ENCODE measurements around the gene MCF2L. TPM values are rescaled to one million over a fixed set of nuclear protein-coding genes. Genes with fewer than 3 reads are reported as not detected.

Gene MCF2L
- total RNA-seq, 1 experiment from 2014 or later, result 22.1 TPM

DNA sequence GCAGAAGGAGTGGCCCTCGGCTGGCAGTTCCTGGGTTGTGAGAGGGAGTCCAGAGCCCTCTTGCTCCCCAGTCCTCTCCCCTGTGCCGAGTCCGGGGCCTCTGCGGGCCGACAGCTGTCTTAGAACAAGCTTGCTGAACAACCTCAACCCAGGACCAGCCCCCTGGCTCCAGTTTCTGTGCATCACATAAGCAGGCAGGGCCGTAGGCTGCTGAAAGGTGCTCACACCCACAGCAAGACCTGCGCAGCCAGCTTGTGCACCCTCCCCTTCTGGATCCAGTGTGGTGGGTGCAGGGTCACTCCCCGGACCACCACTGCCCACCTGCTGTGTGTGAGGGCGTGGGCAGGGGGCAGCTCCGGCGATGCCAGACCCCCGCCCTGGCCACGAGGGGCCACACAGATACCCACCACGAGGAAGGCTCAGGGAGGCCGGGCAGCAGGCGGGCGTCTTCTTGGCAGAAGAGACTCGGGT is 111.4 kb downstream of the MCF2L start:
- H3K27me3 ChIP-seq (replicated peaks; ENCODE audit: control insufficient read depth, insufficient read depth, low read length), result no peaks in the 10 kb centered on the region
- BruUV-seq (replicated peaks), result no TSS peak
- Mint-ChIP-seq H3K27ac (ENCODE audit: unreplicated experiment) (no peak overlapping the region), H3K4me3 (ENCODE audit: unreplicated experiment) (no peak overlapping the region), H3K36me3 (ENCODE audit: insufficient read depth, unreplicated experiment) (no peaks in the 10 kb centered on the region), H3K4me1 (ENCODE audit: low read depth, unreplicated experiment) (no peaks in the 10 kb centered on the region), H3K27me3 (ENCODE audit: insufficient read depth, unreplicated experiment) (no peaks in the 10 kb centered on the region), H3K9me3 (ENCODE audit: unreplicated experiment) (no peaks in the 10 kb centered on the region)
- no peaks in the 10 kb centered on the region; the same call in 1 of the 2 replicates for H3K36me3 ChIP-seq (ENCODE audit: control insufficient read depth, insufficient read depth, low read length)
- H3K4me1 ChIP-seq, result 0 out of 2 replicates have a peak, but pooled peaks cover 8% of the 10 kb centered on the region
- intact Hi-C loops (cut with micrococcal nuclease; ENCODE audit: unreplicated experiment), result no loop called here
- H3K4me3 ChIP-seq (ENCODE audit: low read depth, low read length), result no peak overlapping the region
- CTCF ChIA-PET, result no interaction called here
- no peaks in the 10 kb centered on the region for H3K9me3 ChIP-seq
- no peak for DNase-seq
- no peak for TF ChIP-seq CTCF (IDR thresholded peaks at IDR 0.05; ENCODE audit: insufficient read depth in 1 of 2, low read depth in 1 of 2, low read length in 1 of 2, severe bottlenecking in 1 of 2, unreplicated experiment in 1 of 2)
- POLR2A ChIA-PET, result no interaction called here

DNA sequence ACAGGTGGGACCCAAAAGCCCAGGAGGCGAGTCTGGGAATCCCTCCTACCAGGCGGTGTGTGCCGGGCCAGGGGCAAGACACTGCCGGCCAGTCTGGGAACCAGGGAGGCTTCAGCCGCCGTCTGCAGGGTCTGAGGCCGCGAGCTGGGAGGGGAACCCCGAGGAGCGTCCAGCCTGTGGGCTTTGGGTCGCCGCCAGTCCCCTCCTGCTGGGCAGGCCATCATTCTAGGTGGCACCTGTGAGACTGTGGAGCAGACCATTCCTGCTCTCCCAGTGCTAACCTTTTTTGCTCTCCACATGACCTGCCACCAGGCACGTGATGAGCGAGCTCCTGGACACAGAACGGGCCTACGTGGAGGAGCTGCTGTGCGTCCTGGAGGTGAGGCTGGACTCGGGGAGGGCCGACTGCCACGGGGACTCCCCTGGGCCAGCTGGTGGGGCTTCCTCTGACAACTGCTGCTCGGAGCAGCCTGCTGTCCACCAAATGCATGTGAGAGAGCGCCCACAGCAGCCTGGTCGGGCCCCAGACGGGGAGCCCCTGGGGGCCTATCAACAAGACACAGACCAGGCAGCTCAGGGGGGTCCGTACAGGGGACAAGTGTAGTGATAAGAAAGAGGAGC is 112.0 kb downstream of the MCF2L start:
- H3K27ac Mint-ChIP-seq (ENCODE audit: unreplicated experiment), result no peak overlapping the region
- no peak for DNase-seq
- H3K9me3 Mint-ChIP-seq (ENCODE audit: unreplicated experiment), result no peaks in the 10 kb centered on the region
- 0 out of 2 replicates have a peak, but pooled peaks cover 8% of the 10 kb centered on the region for H3K4me1 ChIP-seq
- H3K27me3 Mint-ChIP-seq (ENCODE audit: insufficient read depth, unreplicated experiment), result no peaks in the 10 kb centered on the region
- H3K4me3 ChIP-seq (ENCODE audit: low read depth, low read length), result no peak overlapping the region
- H3K4me1 Mint-ChIP-seq (ENCODE audit: low read depth, unreplicated experiment), result no peaks in the 10 kb centered on the region
- no peaks in the 10 kb centered on the region; the same call in 1 of the 2 replicates for H3K36me3 ChIP-seq (ENCODE audit: control insufficient read depth, insufficient read depth, low read length)
- intact Hi-C loops (cut with micrococcal nuclease; ENCODE audit: unreplicated experiment), result no loop called here
- no TSS peak for BruUV-seq (replicated peaks)
- POLR2A ChIA-PET, result no interaction called here
- CTCF ChIA-PET, result no interaction called here
- no peaks in the 10 kb centered on the region for H3K9me3 ChIP-seq
- no peaks in the 10 kb centered on the region for H3K36me3 Mint-ChIP-seq (ENCODE audit: insufficient read depth, unreplicated experiment)
- H3K4me3 Mint-ChIP-seq (ENCODE audit: unreplicated experiment), result no peak overlapping the region
- no peak for TF ChIP-seq CTCF (IDR thresholded peaks at IDR 0.05; ENCODE audit: insufficient read depth in 1 of 2, low read depth in 1 of 2, low read length in 1 of 2, severe bottlenecking in 1 of 2, unreplicated experiment in 1 of 2)
- H3K27me3 ChIP-seq (replicated peaks; ENCODE audit: control insufficient read depth, insufficient read depth, low read length), result no peaks in the 10 kb centered on the region

DNA sequence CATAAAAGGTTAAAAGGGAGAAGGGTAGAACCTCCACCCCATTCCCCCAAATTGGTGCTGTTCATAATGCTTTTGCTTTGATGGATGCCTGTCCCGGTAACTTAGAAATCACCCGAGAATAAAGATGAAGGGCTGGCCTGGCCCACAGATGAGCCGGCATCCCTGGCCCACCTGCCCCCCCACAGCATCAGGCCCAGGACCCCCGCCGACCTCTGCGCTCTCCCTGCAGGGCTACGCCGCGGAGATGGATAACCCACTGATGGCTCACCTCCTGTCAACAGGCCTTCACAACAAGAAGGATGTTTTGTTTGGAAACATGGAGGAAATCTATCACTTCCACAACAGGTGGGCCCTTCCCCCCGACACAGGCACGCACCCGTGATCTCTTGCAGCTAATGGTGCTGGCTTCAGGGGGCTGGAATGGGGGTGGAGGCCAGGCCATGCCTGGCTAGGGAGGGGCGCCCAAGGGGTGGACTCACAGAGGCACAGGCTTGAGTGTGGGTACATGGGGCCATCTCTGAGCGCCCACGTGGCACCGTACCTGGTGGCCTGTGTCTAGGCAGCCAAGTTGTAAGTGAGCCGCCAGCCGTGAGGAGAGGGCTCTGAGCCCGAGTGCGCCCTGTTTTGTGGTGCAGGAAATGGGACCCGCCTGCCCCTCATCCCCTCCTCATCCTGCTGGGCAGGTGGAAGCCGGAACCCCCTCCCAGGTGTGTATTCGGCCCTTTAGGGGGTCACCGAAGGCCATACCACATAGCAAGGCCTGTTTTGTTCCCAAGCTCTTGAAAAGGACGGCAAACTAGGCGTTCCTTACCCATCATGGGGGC is 113.4 kb downstream of the MCF2L start:
- Histone ChIP-seq H3K4me1 (0 out of 2 replicates have a peak, but pooled peaks cover 8% of the 10 kb centered on the region), H3K36me3 (ENCODE audit: control insufficient read depth, insufficient read depth, low read length) (no peaks in the 10 kb centered on the region), H3K4me3 (ENCODE audit: low read depth, low read length) (no peak overlapping the region), H3K27me3 (replicated peaks; ENCODE audit: control insufficient read depth, insufficient read depth, low read length) (no peaks in the 10 kb centered on the region), H3K9me3 (no peaks in the 10 kb centered on the region)
- Mint-ChIP-seq H3K27ac (ENCODE audit: unreplicated experiment) (no peak overlapping the region), H3K27me3 (ENCODE audit: insufficient read depth, unreplicated experiment) (no peaks in the 10 kb centered on the region), H3K9me3 (ENCODE audit: unreplicated experiment) (no peaks in the 10 kb centered on the region), H3K36me3 (ENCODE audit: insufficient read depth, unreplicated experiment) (no peaks in the 10 kb centered on the region), H3K4me1 (ENCODE audit: low read depth, unreplicated experiment) (no peaks in the 10 kb centered on the region), H3K4me3 (ENCODE audit: unreplicated experiment) (no peak overlapping the region)
- ChIA-PET CTCF (no interaction called here), POLR2A (no interaction called here)
- no TSS peak for BruUV-seq (replicated peaks)
- intact Hi-C loops (cut with micrococcal nuclease; ENCODE audit: unreplicated experiment), result no loop called here
- TF ChIP-seq CTCF (IDR thresholded peaks at IDR 0.05; ENCODE audit: insufficient read depth in 1 of 2, low read depth in 1 of 2, low read length in 1 of 2, severe bottlenecking in 1 of 2, unreplicated experiment in 1 of 2), result no peak
- no peak for DNase-seq

Data from Caco-2 (cell line).